HEK293 (cell line): ENCODE results near the gene TFPT.

Experiments
- CTCF ChIA-PET: fragments of 350-600 bp; formaldehyde crosslinking; extraction: SDS; loops from one replicate; lab custom pipeline; 2021; ENCODE audit warnings: antibody characterized with exemption; lab: Yijun Ruan, JAX
- POLR2A ChIA-PET: fragments of 300-600 bp; formaldehyde crosslinking; extraction: SDS; loops from one replicate; lab custom pipeline; 2020; ENCODE audit warnings: antibody characterized with exemption, inconsistent platforms; lab: Yijun Ruan, JAX
- H3K27ac ChIP-seq: fragments of 200-500 bp; sonication (Bioruptor generic); 2 replicates; pipeline ENCODE4 v1.5.1; 2014; ENCODE audit warnings: low read depth, low read length, control low read depth, inconsistent platforms; ENCODE audit errors: extremely low read depth
- H3K36me3 ChIP-seq, 2 experiments: fragments of 200-500 bp in 1 of 2; sonication (Bioruptor generic) in 1 of 2; 1 replicate in 1 of 2; 2 replicates in 1 of 2; pipeline ENCODE4 v1.5.1; 2014 to 2017; ENCODE audit warnings: inconsistent platforms in 2 of 2, low read length in 2 of 2; ENCODE audit not compliant: control insufficient read depth in 2 of 2, insufficient read depth in 1 of 2
- H3K4me1 ChIP-seq: fragments of 200-500 bp; sonication (Bioruptor generic); 2 replicates; pipeline ENCODE4 v1.5.1; 2014; ENCODE audit warnings: mild to moderate bottlenecking, low read length, inconsistent platforms; ENCODE audit not compliant: control insufficient read depth, insufficient read depth
- H3K4me3 ChIP-seq: 2 replicates; pipeline ENCODE4 v1.5.1; 2011; ENCODE audit warnings: low read depth, mild to moderate bottlenecking, control low read depth, low read length, moderate library complexity
- H3K9me3 ChIP-seq: fragments of 200-500 bp; sonication (Bioruptor generic); 2 replicates; pipeline ENCODE4 v1.5.1; 2014; ENCODE audit warnings: low read depth, low read length, inconsistent platforms; ENCODE audit not compliant: control insufficient read depth, insufficient read depth
- KLF10 ChIP-seq: fragments of 450-650 bp; IDR thresholded peaks from 2 replicates; pipeline ENCODE4 v1.5.1; 2018; ENCODE audit warnings: missing biosample characterization, mild to moderate bottlenecking, missing genetic modification characterization
- KLF17 ChIP-seq: fragments of 450-650 bp; formaldehyde crosslinking; IDR thresholded peaks from 2 replicates; pipeline ENCODE4 v1.5.1; 2016; ENCODE audit warnings: missing biosample characterization, missing genetic modification characterization
- REPIN1 ChIP-seq: fragments of 450-650 bp; formaldehyde crosslinking; IDR thresholded peaks from 2 replicates; pipeline ENCODE4 v1.5.1; 2017; ENCODE audit warnings: missing biosample characterization, missing genetic modification characterization, low read depth
- TCF7L2 ChIP-seq: IDR thresholded peaks from 2 replicates; pipeline ENCODE4 v1.6.1; 2011; ENCODE audit warnings: low read depth, mild to moderate bottlenecking, inconsistent platforms, low read length, moderate library complexity, borderline replicate concordance
- TSHZ1 ChIP-seq: fragments of 450-650 bp; formaldehyde crosslinking; IDR thresholded peaks from 2 replicates; pipeline ENCODE4 v1.5.1; 2016; ENCODE audit warnings: missing biosample characterization, missing genetic modification characterization, borderline replicate concordance
- ZBTB48 ChIP-seq: fragments of 450-650 bp; formaldehyde crosslinking; IDR thresholded peaks from 2 replicates; pipeline ENCODE4 v1.5.1; 2016; ENCODE audit warnings: missing biosample characterization, missing genetic modification characterization
- ZFP3 ChIP-seq: fragments of 450-650 bp; formaldehyde crosslinking; IDR thresholded peaks from 2 replicates; pipeline ENCODE4 v1.5.1; 2016; ENCODE audit warnings: low read depth, missing biosample characterization, missing genetic modification characterization
- ZFP41 ChIP-seq: fragments of 450-650 bp; formaldehyde crosslinking; IDR thresholded peaks from 2 replicates; pipeline ENCODE4 v1.5.1; 2016; ENCODE audit warnings: missing biosample characterization, missing genetic modification characterization, borderline replicate concordance
- ZNF146 ChIP-seq: fragments of 450-650 bp; formaldehyde crosslinking; IDR thresholded peaks from 2 replicates; pipeline ENCODE4 v1.5.1; 2016; ENCODE audit warnings: missing biosample characterization, missing genetic modification characterization
- ZNF184 ChIP-seq: fragments of 450-650 bp; IDR thresholded peaks from 2 replicates; pipeline ENCODE4 v1.5.1; 2018; ENCODE audit warnings: missing biosample characterization, mild to moderate bottlenecking, missing genetic modification characterization
- ZNF23 ChIP-seq: fragments of 450-650 bp; formaldehyde crosslinking; IDR thresholded peaks from 2 replicates; pipeline ENCODE4 v1.5.1; 2016; ENCODE audit warnings: missing biosample characterization, missing genetic modification characterization, borderline replicate concordance
- ZNF488 ChIP-seq: fragments of 450-650 bp; formaldehyde crosslinking; IDR thresholded peaks from 2 replicates; pipeline ENCODE4 v1.5.1; 2016; ENCODE audit warnings: missing biosample characterization, missing genetic modification characterization
- ZNF529 ChIP-seq: fragments of 450-650 bp; formaldehyde crosslinking; IDR thresholded peaks from 2 replicates; pipeline ENCODE4 v1.5.1; 2017; ENCODE audit warnings: missing genetic modification characterization, missing biosample characterization; ENCODE audit not compliant: insufficient replicate concordance
- ZNF560 ChIP-seq: fragments of 450-650 bp; formaldehyde crosslinking; IDR thresholded peaks from 2 replicates; pipeline ENCODE4 v1.5.1; 2017; ENCODE audit warnings: missing biosample characterization, missing genetic modification characterization, borderline replicate concordance
- ZNF571 ChIP-seq: fragments of 450-650 bp; formaldehyde crosslinking; IDR thresholded peaks from 2 replicates; pipeline ENCODE4 v1.5.0; 2017; ENCODE audit warnings: missing biosample characterization, missing genetic modification characterization
- ZNF76 ChIP-seq: fragments of 450-650 bp; formaldehyde crosslinking; IDR thresholded peaks from 2 replicates; pipeline ENCODE4; 2016; ENCODE audit warnings: low read depth, missing biosample characterization, missing genetic modification characterization, borderline replicate concordance
- ZNF791 ChIP-seq: fragments of 450-650 bp; formaldehyde crosslinking; IDR thresholded peaks from 2 replicates; pipeline ENCODE4 v1.5.1; 2016; ENCODE audit warnings: missing biosample characterization, missing genetic modification characterization
- ZSCAN30 ChIP-seq: fragments of 450-650 bp; IDR thresholded peaks from 2 replicates; pipeline ENCODE4 v1.5.1; 2018; ENCODE audit warnings: missing biosample characterization, mild to moderate bottlenecking, missing genetic modification characterization, moderate library complexity
- TF ChIP-seq, protein P1 (sequence below): fragments of 450-650 bp; formaldehyde crosslinking; conservative IDR thresholded peaks from 2 replicates; pipeline ENCODE4 v1.5.1; 2016; ENCODE audit warnings: low read depth, missing biosample characterization, missing genetic modification characterization

The TFPT gene

DNA sequence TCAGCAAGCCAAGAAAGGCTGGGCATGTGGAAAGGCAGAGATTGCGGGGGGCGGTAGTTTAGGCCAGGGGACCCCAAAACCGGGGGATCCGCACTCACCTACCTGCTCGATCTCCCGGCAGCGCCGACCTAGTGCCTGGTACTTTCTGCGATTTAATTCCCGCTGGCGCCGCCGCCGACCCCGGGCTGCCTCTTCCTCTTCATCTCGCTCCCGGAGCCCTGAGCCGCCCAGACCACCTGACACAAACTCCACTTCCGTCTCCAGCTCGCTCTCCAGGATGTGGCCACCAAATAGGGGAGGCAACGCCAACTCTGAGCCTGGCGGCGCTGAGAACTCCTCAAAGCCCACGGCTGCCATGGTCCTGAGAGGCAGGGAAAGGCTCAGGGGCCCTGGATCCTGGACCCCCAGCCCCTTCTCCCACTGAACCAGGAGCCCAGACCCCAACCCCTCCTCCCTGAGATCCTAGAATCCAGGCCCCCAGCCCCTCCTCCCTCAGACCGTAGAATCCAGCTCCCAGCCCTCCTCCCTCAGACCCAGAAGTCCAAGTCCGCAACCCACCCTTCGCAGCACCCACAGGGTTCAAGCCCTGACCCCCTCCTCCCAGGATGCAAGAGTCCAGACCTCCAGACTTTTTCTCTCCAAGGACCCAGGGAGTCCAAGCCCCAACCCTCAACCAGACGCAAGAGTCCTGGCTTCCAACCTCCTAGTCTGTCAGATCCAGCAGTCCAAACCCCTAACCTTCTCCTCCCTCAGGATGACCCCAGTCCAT, 933 bp downstream of the TFPT start:
- H3K27ac ChIP-seq: peak overlapping the region; percentile 80; the same call in 1 of the 2 replicates
- peaks cover 46 to 52% of the 10 kb centered on the region in 2 experiments for H3K36me3 ChIP-seq
- POLR2A ChIA-PET: interaction anchor here (0.6 to 6.2 kb wide), 18 partner anchors 8 to 1572 kb away, joined by 3 to 116 read pairs (median 5); partner anchors contain the start of genes CNOT3, LENG1, LENG8 and MBOAT7
- no peaks in the 10 kb centered on the region for H3K9me3 ChIP-seq
- CTCF ChIA-PET: interaction anchor here (0.6 to 1.5 kb wide), 6 partner anchors 42 to 301 kb away, joined by 3 read pairs; partner anchors contain the start of genes MBOAT7 and TTYH1
- TF ChIP-seq ZNF184: no peak
- no peak for TF ChIP-seq ZNF529 (tag by site-specific recombination)
- no peak for TF ChIP-seq ZFP41 (tag by site-specific recombination)
- no peak for TF ChIP-seq ZNF146
- TF ChIP-seq TCF7L2: no peak
- TF ChIP-seq KLF17 (tag by site-specific recombination): no peak
- TF ChIP-seq ZSCAN30 (tag by site-specific recombination): no peak
- no peak for TF ChIP-seq ZBTB48 (tag by site-specific recombination)
- no peak for TF ChIP-seq KLF10 (tag by site-specific recombination)
- TF ChIP-seq, protein P1, sequence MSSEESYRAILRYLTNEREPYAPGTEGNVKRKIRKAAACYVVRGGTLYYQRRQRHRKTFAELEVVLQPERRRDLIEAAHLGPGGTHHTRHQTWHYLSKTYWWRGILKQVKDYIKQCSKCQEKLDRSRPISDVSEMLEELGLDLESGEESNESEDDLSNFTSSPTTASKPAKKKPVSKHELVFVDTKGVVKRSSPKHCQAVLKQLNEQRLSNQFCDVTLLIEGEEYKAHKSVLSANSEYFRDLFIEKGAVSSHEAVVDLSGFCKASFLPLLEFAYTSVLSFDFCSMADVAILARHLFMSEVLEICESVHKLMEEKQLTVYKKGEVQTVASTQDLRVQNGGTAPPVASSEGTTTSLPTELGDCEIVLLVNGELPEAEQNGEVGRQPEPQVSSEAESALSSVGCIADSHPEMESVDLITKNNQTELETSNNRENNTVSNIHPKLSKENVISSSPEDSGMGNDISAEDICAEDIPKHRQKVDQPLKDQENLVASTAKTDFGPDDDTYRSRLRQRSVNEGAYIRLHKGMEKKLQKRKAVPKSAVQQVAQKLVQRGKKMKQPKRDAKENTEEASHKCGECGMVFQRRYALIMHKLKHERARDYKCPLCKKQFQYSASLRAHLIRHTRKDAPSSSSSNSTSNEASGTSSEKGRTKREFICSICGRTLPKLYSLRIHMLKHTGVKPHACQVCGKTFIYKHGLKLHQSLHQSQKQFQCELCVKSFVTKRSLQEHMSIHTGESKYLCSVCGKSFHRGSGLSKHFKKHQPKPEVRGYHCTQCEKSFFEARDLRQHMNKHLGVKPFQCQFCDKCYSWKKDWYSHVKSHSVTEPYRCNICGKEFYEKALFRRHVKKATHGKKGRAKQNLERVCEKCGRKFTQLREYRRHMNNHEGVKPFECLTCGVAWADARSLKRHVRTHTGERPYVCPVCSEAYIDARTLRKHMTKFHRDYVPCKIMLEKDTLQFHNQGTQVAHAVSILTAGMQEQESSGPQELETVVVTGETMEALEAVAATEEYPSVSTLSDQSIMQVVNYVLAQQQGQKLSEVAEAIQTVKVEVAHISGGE (tag by site-specific recombination): no peak
- TF ChIP-seq ZNF791 (tag by site-specific recombination): no peak
- no peak for TF ChIP-seq ZNF76 (tag by site-specific recombination)
- no peak for TF ChIP-seq TSHZ1 (tag by site-specific recombination)
- TF ChIP-seq ZNF23 (tag by site-specific recombination): no peak
- TF ChIP-seq ZFP3: no peak
- no peak for TF ChIP-seq ZNF488 (tag by site-specific recombination)
- no peak for TF ChIP-seq REPIN1 (tag by site-specific recombination)
- no peak for TF ChIP-seq ZNF571 (tag by site-specific recombination)
- no peak for TF ChIP-seq ZNF560 (tag by site-specific recombination)
- TF ChIP-seq, all 188 proteins: peak for 0
- peaks cover 7% of the 10 kb centered on the region for H3K4me1 ChIP-seq
- peak overlapping the region; percentile 95 for H3K4me3 ChIP-seq
